B cell (primary cell): ENCODE measurements around the gene EGFR.

Experiments used
- EZH2 ChIP-seq: IDR thresholded peaks from 2 replicates; pipeline ENCODE4 v1.6.1; 2012; ENCODE audit warnings: borderline replicate concordance, low read depth, mild to moderate bottlenecking, moderate library complexity, low read length; ENCODE audit not compliant: insufficient read depth, poor library complexity, severe bottlenecking
- TF ChIP-seq, protein P1 (sequence below): fragments of 200-600 bp; IDR thresholded peaks from one replicate; pipeline ENCODE4 v1.8.0; 2022; ENCODE audit warnings: antibody characterized with exemption, mild to moderate bottlenecking

DNA sequence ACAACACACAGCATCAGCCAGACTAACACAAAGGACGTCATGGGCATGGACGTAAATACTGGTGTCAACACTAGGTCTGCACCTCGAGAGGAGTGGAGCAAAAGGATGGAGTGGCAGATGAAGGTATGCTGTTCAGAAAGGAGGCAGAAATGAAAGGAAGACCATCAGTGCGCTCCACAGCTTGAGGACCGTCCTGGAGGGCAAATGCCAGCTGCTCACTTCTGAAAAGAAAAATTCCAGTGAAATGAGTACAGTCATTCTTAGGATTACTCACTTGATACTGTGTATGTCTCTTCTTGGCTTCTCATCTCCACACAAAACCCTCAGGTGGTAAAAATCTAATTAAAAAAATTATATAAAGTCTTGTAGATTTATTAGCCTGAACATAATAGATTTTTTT is 44.8 kb downstream of the EGFR start:
- TF ChIP-seq, protein P1, sequence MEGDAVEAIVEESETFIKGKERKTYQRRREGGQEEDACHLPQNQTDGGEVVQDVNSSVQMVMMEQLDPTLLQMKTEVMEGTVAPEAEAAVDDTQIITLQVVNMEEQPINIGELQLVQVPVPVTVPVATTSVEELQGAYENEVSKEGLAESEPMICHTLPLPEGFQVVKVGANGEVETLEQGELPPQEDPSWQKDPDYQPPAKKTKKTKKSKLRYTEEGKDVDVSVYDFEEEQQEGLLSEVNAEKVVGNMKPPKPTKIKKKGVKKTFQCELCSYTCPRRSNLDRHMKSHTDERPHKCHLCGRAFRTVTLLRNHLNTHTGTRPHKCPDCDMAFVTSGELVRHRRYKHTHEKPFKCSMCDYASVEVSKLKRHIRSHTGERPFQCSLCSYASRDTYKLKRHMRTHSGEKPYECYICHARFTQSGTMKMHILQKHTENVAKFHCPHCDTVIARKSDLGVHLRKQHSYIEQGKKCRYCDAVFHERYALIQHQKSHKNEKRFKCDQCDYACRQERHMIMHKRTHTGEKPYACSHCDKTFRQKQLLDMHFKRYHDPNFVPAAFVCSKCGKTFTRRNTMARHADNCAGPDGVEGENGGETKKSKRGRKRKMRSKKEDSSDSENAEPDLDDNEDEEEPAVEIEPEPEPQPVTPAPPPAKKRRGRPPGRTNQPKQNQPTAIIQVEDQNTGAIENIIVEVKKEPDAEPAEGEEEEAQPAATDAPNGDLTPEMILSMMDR: no peak
- no peak for TF ChIP-seq EZH2
